ENCODE results near the gene TRIM56. TPM values are rescaled to one million over a fixed set of nuclear protein-coding genes. Genes with fewer than 3 reads are reported as not detected.
A peak's percentile ranks its signal among the peaks of the same experiment; 100 is the strongest.
"Not testable (repeated sequence)": the region's sequence is repeated elsewhere in the genome, so short reads cannot be mapped to it uniquely, and the experiment has no call there.

Gene TRIM56
- polyA plus RNA-seq (ENCODE audit: insufficient read length in 4 of 4), result 10 to 100 TPM; 13.4 to 20.6 (median 16.8) TPM

GRCh38 chr7:101085162-101085964, at the start of gene TRIM56:
TRIM56 (plus strand) TSS chr7:101085481; CDS start chr7:101087313, 1,832 bp downstream.
- peak in 2 of 4 donors; percentile 61 to 64 for DNase-seq (ENCODE audit: low read depth in 4 of 4, low spot score in 3 of 4)

GRCh38 chr7:101035941-101036340, 49.3 kb upstream of the TRIM56 start:
- no peak for DNase-seq (ENCODE audit: low read depth in 4 of 4, low spot score in 3 of 4)

DNA sequence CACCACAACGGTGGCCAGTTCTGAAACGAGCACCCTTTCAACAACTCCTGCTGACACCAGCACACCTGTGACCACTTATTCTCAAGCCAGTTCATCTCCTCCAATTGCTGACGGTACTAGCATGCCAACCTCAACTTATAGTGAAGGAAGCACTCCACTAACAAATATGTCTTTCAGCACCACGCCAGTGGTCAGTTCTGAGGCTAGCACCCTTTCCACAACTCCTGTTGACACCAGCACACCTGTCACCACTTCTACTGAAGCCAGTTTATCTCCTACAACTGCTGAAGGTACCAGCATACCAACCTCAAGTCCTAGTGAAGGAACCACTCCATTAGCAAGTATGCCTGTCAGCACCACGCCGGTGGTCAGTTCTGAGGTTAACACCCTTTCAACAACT, 44.0 kb upstream of the TRIM56 start:
- DNase-seq (ENCODE audit: low read depth in 4 of 4, low spot score in 3 of 4), result not testable (repeated sequence)

GRCh38 chr7:101058355-101058754, 26.9 kb upstream of the TRIM56 start:
- DNase-seq (ENCODE audit: low read depth in 4 of 4, low spot score in 3 of 4), result peak in 2 of 4 donors; percentile 45 to 53

DNA sequence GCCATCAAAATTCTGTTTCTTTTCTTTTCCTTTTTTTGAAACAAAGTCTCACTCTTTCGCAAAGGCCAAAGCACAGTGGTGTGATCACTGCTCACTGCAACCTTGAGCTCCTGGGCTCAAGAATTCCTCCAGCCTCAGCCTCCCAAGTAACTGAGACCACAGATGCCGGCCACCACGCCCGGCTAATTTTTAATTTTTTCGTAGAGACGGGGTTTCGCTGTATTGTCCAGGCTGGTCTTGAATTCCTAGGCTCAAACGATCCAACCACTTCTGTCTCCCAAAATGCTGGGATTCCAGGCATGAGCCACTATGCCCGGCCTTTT, 25.7 kb upstream of the TRIM56 start:
- no peak for DNase-seq (ENCODE audit: low read depth in 4 of 4, low spot score in 3 of 4)

DNA sequence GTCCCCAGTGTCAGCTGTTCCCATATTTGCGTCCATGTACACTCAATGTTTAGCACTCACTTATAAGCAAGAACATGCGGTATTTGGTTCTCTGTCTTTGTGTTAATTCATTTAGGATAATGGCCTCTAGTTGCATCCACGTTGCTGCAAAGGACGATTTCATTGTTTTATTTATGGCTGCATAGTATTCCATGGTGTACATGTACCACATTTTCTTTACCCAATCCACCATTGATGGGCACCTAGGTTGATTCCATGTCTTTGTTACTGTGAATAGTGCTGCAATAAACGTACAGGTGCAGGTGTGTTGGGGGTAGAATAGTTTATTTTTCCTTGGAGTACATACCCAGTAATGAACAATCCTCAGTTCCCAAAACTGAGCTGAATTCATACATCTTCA, 24.3 kb upstream of the TRIM56 start:
- DNase-seq (ENCODE audit: low read depth in 4 of 4, low spot score in 3 of 4), result no peak

- not testable (repeated sequence) for DNase-seq (ENCODE audit: low read depth in 4 of 4, low spot score in 3 of 4)
These were observed 21.1 kb upstream of the TRIM56 start for GRCh38 chr7:101064176-101064550.

DNA sequence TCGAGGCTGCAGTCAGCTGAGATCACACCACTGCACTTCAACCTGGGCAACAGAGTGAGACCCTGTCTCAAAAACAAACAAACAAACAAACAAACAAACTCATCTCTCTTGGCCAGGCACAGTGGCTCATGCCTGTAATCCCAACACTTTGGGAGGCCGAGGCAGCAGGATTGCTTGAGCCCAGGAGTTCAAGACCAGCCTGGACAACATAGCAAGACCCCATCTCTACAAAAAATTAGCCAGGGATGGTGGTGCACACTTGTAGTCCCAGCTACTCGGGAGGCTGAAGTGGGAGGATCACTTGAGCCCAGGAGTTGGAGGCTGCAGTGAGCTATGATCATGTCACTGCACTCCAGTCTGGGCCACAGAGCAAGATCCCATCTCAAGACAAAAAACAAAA, 20.1 kb upstream of the TRIM56 start:
- DNase-seq (ENCODE audit: low read depth in 4 of 4, low spot score in 3 of 4), result not testable (repeated sequence)

DNA sequence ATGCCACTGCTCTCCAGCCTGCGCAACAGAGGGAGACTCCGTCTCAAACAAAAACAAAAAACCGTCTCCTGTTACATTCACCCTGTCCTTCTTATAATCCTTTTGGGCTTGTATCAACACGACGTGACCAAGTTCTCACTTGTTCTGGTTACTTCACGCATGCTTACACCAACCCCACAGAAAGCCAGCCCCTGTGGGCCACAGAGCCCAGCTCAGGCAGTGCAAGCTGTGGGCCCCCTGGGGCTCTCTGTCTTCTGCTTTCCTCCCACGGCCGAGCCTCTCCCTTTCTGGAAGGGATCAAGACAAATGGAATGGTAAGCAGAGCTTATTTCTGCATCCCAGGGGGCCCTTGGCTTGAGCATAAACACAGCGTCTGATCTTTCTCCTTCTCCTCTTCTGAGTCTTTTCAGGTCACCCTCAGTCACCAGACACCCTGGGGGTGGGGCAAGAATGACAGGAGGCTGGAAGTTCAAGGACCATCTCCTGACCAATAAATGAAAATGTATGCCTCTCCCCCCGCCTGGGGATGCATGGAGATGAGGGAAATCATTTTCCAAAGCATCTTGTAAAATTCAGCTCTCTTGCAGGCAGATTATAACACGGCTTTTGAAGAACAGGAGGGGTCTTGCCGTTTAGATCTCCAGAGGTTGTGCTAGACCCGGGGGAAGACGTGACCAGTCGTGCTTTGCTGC, 19.0 kb upstream of the TRIM56 start:
- DNase-seq (ENCODE audit: low read depth in 4 of 4, low spot score in 3 of 4), result no peak

- no peak for DNase-seq (ENCODE audit: low read depth in 4 of 4, low spot score in 3 of 4)
These were observed 18.5 kb upstream of the TRIM56 start for GRCh38 chr7:101066833-101067177.

- no peak for DNase-seq (ENCODE audit: low read depth in 4 of 4, low spot score in 3 of 4)
These were observed 16.9 kb upstream of the TRIM56 start for GRCh38 chr7:101068401-101068800.

DNA sequence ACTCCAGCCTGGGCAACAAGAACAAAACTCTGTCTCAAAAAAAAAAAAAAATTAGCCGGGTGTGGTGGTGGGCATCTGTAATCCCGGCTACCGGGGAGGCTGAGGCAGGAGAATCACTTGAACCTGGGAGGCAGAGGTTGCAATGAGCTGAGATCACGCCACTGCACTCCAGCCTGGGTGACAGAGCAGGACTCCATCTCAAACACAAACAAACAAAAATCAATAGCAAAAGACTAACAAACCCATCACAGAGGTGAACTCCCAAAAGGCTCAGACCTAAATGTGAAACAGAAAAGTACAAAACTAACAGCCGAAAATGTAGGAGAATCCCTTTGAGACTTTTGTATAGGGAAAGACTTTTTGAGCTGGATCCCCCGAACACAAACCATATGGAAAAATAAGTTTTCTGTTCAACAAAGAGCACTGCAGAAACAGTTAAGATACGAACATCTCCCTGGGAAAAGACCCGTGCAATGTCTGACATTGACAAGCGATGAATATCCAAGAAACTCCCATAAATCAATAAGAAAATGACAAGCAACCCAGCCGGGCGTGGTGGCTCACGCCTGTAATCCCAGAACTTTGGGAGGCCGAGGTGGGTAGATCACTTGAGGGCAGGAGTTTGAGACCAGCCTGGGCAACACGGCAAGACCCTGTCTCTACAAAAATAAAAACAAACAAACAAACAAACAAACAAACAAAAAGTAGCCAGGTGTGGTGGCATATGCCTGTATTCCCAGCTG, 13.7 kb upstream of the TRIM56 start:
- DNase-seq (ENCODE audit: low read depth in 4 of 4, low spot score in 3 of 4), result not testable (repeated sequence)

GRCh38 chr7:101075646-101076045, 9.6 kb upstream of the TRIM56 start:
- no peak for DNase-seq (ENCODE audit: low read depth in 4 of 4, low spot score in 3 of 4)

DNA sequence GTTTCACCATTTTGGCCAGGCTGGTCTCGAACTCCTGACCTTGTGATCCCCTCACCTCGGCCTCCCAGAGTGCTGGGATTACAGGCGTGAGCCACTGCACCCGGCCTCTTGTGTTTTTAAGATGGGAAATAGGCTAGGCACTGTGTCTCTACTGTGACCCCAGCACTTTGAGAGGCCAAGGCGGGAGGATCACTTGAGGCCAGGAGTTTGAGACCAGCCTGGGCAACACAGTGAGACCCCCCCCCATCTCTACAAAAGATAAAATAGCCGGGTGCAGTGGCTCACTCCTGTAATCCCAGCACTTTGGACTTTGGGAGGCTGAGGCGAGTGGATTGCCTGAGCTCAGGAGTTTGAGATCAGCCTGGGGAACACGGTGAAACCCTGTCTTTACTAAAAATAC, 9.1 kb upstream of the TRIM56 start:
- not testable (repeated sequence) for DNase-seq (ENCODE audit: low read depth in 4 of 4, low spot score in 3 of 4)

GRCh38 chr7:101077303-101078086, 7.8 kb upstream of the TRIM56 start:
- DNase-seq (ENCODE audit: low read depth in 4 of 4, low spot score in 3 of 4), result no peak

- no peak for DNase-seq (ENCODE audit: low read depth in 4 of 4, low spot score in 3 of 4)
These were observed 3.8 kb upstream of the TRIM56 start for GRCh38 chr7:101081432-101081831.

DNA sequence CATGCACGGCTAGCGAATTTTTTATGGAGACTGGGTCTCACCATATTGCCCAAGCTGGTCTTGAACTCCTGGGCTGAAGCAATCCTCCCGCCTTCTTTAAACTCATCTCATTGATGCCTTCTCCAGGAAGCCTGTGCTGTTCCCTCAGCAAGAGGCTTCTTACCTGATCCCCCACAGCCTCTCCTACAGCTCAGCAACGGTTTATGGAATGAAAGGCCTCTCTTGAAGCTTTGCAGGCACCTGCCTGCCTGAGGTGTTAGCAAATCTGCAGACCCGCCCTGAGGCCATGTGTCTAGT, 468 bp upstream of the TRIM56 start:
- DNase-seq (ENCODE audit: low read depth in 4 of 4, low spot score in 3 of 4), result no peak

GRCh38 chr7:101087334-101088068, 2.2 kb downstream of the TRIM56 start:
- no peak for DNase-seq (ENCODE audit: low read depth in 4 of 4, low spot score in 3 of 4)

DNA sequence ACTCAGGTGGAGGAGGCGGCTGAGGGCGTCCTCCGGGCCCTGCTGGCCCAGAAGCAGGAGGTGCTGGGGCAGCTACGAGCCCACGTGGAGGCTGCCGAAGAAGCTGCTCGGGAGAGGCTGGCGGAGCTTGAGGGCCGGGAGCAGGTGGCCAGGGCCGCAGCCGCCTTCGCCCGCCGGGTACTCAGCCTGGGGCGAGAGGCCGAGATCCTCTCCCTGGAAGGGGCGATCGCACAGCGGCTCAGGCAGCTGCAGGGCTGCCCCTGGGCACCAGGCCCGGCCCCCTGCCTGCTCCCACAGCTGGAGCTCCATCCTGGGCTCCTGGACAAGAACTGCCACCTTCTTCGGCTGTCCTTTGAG, 2.8 kb downstream of the TRIM56 start:
- DNase-seq (ENCODE audit: low read depth in 4 of 4, low spot score in 3 of 4), result no peak

DNA sequence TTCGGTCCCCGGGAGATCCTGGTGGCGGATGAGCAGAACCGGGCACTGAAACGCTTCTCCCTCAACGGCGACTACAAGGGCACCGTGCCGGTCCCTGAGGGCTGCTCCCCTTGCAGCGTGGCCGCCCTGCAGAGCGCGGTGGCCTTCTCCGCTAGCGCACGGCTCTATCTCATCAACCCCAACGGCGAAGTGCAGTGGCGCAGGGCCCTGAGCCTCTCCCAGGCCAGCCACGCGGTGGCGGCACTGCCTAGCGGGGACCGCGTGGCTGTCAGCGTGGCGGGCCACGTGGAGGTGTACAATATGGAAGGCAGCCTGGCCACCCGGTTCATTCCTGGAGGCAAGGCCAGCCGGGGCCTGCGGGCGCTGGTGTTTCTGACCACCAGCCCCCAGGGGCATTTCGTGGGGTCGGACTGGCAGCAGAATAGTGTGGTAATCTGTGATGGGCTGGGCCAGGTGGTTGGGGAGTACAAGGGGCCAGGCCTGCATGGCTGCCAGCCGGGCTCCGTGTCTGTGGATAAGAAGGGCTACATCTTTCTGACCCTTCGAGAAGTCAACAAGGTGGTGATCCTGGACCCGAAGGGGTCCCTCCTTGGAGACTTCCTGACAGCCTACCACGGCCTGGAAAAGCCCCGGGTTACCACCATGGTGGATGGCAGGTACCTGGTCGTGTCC, 3.7 kb downstream of the TRIM56 start:
- DNase-seq (ENCODE audit: low read depth in 4 of 4, low spot score in 3 of 4), result no peak
